Medulla oblongata (tissue), 1 donor: ENCODE results near the gene INPPL1.

Experiments
- DNase-seq: peaks from one replicate; pipeline ENCODE4 v3.0.0-alpha.2; 2015; ENCODE audit errors: extremely low spot score

Gene INPPL1

DNA sequence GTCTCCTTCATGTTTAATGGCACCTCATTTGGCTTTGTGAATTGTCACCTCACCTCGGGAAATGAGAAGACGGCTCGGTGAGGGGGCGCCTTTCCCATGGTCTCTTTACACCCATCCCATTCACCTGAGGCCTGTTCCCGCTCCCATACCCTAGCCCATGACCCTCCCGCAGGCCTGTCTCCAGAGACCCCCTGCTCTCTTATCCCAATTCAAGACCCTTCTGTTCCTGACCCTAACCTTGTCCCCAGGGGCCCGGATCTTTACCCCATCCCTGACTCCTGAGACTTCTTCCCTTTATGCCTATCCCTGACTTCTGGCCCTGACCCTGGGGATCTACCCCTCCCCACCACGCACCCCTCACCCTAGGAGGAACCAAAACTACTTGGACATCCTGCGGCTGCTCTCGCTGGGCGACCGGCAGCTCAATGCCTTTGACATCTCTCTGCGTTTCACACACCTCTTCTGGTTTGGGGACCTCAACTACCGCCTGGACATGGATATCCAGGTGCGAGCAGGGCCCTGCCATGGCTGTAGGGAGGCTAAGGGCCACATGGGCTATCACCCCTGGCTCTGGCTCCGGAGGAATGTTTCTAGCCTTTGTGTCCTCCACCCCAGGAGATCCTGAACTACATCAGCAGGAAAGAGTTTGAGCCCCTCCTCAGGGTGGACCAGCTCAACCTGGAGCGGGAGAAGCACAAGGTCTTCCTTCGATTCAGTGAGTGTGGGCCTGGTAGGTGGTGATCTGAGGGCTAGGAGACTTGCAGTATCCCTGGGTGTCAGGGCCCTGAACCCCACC, 7.9 kb downstream of the INPPL1 start:
- no peak for DNase-seq

DNA sequence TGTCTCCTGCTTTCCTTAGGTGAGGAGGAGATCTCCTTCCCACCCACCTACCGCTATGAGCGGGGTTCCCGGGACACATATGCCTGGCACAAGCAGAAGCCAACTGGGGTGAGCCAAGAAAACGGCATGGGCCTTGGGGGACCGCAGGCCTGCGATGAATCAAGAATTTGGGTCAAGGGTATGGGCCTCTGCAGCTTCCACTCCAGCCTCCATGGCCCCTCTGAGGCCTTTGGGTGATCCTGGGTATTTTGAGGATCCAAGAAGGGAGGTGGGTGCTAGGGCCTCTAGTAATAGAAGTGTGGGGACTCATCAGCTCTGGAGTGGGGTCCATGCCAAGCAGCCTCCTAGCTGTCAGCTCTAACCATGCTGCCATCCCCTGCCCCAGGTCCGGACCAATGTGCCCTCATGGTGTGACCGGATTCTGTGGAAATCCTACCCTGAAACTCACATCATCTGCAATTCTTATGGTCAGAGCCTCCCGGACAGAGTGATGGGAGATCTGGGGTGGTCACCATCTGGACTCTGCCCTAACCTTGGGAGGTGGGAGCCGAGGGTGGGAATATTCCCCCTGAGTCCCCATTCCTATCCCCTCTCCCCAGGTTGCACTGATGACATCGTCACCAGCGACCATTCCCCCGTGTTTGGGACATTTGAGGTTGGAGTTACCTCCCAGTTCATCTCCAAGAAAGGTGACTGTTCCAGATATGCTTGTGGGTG, 8.6 kb downstream of the INPPL1 start:
- no peak for DNase-seq

DNA sequence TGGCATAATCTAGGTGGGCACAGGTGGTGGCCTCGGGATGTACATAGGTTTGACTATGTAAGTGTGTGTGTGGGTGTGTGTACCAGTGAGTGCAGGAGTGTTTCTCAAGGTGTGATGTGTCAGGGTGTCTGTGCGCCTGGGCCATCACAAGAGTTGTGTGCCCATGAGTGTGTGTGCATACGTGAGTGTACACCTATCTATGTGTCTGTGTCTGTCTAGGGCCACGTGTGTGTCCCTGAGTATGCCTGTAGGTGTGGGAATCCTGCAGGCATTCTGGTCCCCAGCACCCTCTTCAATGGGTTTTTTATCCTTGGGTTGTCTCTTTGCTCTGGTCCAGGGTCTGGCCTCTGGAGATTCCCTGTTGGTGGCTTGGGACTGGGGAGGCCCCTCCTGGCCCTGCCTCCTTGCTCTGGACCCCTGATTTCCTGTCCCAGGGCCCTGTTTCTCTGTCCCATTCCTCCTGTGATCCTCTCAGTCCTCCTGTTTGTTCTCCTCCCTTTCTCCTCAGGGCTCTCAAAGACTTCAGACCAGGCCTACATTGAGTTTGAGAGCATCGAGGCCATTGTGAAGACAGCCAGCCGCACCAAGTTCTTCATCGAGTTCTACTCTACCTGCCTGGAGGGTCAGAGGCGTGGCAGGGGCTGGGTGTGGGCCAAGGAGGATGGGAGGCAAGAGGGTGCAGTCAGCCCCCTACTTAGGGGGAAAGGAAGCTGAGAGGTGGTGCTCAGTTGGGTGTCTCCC, 9.4 kb downstream of the INPPL1 start:
- no peak for DNase-seq

DNA sequence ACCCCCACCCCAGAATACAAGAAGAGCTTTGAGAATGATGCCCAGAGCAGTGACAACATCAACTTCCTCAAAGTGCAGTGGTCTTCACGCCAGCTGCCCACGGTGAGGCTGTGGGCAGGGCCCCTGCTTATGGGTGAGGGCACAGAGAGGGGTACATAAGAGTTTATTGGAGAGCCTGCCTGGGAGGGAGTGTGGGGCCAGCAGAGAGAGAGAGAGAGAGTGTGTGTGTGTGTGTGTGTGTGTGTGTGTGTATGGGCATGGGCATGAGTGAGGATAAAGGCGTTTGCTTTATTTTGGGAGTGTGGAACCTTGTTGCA, 9.9 kb downstream of the INPPL1 start:
- no peak for DNase-seq

DNA sequence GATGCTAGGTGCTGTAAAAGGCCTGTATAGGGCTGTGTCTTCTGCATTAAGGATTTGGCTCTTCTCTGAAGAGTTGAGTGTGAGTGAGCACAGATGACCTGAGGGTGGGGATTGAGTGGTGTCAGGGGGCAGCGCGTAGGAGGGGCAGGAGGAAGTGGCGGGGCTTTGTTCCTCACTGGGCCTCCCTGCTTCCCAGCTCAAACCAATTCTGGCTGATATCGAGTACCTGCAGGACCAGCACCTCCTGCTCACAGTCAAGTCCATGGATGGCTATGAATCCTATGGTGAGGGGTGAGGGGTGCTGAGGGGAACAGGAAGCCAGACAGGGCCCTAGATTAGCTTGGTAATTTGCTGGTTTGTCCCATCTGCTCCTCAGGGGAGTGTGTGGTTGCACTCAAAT, 10.4 kb downstream of the INPPL1 start:
- no peak for DNase-seq

DNA sequence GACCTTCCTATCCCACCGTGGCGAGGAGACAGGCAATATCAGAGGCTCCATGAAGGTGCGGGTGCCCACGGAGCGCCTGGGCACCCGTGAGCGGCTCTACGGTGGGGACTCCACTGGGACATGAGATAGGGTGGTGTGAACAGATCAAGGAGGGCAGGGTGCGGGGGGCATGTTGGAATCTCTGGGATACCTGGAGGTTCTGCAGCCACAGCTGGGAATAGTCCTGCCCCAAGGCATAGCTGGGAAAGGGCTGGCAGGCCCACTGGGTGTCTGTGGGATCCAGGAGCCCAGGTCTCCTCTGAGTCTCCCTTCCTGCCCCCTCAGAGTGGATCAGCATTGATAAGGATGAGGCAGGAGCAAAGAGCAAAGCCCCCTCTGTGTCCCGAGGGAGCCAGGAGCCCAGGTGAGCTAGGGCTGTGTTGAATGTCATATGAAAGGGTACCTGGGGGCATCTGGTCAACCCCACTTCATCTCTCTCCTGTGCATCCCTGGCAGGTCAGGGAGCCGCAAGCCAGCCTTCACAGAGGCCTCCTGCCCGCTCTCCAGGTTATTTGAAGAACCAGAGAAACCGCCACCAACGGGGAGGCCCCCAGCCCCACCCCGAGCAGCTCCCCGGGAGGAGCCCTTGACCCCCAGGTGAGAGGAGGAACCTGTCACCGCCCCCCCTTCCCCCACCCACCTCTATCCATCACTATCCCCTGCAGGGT, 10.9 kb downstream of the INPPL1 start:
- no peak for DNase-seq

DNA sequence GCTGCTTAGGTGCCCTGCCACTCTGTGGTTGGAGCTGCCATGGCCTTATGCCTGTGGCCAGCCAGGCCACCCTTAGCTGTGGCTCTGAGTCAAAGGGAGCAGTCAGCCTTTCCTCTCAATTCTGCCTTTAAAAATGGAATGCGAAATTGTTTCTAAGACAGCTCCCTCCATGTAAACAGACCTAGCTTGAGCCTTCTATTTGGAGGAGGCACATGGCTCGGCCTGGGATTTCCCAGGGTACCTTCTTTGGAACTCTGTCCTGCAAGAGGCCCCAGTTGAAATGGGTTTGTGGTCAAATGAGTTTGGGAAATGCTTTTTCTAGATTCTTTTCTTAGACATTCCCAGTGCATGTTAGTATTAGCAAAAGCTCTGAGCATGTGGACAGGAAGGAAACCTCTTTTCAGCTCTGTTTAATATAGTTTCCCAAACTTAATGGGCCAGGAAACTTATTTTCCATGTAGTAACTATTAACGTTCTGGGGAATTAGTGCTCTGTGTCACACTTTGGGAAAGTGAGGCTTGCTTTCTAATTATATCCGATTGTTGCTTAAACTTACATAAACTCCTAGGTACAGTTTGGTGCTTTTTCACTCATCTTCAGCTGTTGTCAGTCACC, 11.6 kb downstream of the INPPL1 start:
- DNase-seq = no peak

DNA sequence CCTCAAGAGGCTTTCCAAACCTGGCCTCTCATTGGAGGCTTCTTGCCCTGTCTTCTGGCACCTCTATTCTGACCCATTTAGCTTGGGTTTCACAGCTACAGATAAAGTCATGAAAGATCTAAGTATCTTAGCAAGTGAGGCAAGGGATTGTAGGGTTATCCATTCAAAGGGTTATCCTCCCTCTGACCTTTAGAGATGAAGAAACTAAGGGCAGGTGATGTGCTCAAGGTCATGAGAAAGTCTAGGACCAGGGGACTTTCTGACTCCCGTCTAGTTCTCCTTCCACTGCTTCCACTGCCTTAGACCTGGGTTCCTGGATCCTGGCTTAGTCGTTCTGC, 12.2 kb downstream of the INPPL1 start:
- no peak for DNase-seq

DNA sequence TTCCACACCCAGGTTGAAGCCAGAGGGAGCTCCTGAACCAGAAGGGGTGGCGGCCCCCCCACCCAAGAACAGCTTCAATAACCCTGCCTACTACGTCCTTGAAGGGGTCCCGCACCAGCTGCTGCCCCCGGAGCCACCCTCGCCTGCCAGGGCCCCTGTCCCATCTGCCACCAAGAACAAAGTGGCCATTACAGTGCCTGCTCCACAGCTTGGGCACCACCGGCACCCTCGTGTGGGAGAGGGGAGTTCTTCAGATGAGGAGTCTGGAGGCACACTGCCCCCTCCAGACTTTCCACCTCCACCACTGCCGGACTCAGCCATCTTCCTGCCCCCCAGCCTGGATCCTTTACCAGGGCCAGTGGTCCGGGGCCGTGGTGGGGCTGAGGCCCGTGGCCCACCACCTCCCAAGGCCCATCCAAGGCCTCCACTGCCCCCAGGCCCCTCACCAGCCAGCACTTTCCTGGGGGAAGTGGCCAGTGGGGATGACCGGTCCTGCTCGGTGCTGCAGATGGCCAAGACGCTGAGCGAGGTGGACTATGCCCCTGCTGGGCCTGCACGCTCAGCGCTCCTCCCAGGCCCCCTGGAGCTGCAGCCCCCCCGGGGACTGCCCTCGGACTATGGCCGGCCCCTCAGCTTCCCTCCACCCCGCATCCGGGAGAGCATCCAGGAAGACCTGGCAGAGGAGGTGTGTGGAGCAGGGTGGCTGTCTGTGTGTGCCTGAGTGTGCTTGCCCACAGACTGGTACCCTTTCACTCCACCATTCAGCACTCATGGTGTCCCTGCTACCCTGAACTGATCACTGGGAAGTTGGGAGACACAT, 12.8 kb downstream of the INPPL1 start:
- no peak for DNase-seq

DNA sequence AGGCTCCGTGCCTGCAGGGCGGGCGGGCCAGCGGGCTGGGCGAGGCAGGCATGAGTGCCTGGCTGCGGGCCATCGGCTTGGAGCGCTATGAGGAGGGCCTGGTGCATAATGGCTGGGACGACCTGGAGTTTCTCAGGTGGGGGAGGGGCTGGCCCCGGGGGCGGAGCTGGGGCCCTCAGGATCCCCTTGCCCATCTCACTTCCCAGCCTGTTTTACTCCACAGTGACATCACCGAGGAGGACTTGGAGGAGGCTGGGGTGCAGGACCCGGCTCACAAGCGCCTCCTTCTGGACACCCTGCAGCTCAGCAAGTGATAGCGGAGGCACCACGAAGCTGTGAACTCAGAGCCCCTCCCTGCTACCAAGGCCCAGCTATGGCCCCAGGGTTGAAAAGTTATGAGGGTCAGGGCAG, 13.5 kb downstream of the INPPL1 start:
- DNase-seq = peak; percentile 54

DNA sequence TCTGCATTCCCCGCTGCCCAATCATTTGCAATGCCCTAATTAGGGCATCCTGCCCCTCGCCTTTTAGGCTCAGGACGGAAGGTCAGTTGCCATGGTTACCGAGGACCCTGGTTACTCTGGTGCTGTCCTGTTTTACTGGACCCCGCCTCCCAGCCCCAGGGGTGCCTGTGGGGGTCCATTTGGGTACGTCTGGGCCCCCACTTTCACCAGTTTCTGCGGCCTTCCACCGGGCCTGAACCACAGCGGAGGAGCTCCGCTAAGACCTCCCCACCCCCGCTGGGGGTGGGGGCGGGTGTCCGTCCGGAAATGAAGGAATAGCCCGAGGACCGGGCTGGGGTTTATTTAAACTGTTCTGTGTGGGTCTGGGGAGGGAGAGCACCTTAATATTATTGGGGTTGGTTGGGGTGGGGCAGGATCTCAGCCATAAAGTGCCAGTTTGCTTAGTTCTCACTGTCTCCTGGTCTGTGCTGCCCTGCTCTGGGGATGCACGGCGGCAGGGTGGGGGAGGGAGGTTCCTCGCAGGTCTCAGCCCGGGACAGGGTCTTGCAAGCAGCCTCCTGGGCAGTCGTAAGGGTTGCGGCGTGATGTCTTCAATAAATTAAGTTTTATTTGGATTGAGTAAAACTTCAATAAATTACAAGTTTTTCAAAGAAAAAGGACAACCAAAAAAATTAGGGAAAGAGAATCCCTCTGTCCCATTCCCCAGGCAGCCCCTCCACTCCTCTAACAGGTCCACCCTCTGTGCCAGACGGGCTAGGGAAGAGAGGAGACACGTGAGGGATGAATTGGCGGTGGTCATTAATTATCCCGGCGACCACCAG, 14.1 kb downstream of the INPPL1 start:
- DNase-seq = no peak

DNA sequence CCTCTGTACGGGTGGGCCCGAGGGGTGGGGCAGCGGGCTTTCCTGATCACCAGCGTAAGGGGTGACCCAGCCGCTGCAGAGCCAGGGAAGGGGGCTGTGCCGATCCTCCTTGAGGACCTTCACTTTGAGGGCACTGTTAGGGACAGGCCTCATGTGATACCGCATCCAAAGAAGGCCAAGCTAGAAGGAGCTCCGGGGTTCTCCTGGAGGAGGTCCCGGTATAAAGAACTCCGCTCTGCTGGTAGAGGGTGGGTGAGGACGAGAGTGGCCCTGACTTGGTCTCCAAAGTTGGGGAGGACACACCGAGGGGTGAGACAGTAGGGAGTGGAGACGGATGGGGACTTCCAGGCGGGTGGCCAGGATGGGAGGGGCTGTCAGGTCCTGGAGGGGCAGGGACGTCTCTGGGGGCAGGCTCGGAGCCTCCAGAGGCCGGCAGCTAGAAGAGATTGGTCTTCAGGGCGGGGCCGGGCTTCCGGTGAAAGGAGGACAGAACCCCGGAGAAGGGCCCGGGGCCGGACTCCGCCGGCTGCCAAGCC, 14.8 kb downstream of the INPPL1 start:
- DNase-seq = no peak

DNA sequence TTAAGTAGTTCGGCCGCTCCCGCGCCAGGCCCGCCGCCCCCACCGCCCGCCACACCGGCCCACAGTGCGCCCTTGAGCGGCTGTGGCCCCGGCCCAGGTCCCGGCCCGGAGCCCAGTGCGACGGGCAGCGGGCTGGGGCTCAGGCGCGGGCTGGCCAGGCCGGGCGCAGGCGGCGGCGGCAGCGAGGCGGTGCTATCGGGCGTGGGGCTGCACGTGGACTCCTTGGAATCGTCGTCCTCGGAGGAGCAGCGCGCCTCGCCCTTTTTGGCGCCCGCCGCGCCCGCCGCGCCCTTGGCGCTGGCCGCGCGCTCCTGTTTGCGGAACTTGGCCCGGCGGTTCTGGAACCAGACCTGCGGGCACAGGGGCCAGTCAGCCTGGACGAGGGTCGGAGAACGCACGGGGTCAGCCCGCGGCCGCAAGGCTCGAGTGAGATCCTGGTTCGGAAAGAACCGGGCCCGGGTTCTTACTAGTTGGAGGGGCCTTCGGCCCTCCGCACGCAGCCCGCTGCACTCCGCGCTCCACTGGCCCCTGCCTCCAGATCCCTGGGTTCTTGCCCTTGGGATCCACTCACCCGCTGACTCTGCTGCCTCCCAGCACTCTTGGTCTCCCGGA, 15.4 kb downstream of the INPPL1 start:
- DNase-seq = no peak

DNA sequence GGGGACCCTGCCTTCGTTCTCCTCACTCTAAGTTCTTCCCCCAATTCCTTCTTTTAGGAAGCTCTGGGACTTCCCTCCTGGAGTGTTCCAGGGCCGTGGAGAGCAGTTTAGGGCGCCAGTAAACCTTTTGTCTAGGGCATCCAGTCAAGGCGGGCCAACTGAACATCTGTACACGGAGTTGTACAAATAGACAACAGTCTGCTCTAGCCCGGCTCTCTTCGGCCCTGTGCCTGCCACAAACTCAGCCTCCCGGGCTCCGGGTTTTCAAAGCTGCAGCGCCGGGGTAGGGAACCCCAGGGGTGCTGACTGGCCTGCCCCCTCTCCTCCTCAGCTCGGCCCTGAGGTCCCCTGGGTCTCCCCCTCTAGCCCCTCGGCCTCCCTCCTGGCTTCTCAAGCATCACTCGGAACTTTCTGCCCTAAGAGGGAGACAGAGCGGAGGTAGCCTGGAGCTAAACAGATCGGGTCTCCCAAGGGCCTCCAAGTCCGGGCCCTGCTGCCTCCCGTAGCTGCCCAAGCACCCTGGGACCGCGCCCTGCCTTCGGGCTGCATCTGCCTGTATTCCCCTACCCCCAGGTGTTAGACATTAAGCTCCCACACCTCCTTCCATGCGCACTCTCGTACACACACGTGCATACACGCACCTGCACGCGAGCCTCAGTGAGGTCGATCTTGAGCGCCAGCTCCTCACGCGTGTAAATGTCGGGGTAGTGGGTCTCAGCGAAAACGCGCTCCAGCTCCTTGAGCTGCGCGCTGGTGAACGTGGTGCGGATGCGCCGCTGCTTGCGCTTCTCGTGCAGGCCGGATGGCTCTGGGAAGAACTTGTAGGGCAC, 16.1 kb downstream of the INPPL1 start:
- DNase-seq = no peak

DNA sequence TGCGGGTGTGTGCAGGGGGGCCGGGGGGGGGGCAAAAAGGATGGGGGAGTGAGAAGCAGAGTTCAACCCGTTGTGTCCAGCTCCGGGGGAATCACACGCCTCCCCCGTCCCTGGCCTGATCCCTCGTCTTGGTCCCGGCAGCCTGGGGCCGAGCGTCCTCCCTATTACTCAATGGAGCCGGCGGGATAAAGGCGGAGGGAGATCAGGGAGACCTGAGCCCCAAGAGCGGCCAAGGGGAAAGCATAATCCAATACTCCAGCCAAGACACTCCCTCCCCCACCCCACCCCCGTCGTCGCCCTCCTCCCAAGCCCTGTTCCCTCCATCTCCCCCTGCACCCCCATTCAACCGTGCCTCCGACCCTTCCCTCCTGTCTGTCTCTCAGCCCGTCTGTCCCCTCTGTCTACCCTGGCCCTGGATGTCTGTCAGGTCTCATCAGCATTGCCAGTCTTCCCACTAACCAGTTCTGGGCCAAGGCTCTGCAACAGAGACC, 16.8 kb downstream of the INPPL1 start:
- no peak for DNase-seq

DNA sequence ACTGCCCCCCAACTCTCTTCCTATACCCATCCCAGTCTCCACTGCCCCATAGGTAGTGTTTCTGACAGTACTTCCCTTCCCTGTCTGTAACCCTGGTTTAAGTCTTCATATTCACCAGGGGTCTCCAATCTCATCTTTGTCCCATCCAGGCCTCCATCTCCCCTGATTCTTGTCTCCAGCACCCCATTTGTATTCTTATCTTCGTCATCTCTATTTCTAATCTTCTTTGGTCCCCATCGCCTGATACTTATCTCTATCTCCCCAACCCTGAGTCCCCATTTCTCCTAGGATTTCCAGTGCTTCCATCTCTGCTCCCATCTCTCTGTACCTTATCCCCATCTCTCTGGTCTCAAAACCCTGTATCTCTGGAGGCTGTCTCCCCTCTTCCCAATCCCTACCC, 17.6 kb downstream of the INPPL1 start:
- DNase-seq = no peak

DNA sequence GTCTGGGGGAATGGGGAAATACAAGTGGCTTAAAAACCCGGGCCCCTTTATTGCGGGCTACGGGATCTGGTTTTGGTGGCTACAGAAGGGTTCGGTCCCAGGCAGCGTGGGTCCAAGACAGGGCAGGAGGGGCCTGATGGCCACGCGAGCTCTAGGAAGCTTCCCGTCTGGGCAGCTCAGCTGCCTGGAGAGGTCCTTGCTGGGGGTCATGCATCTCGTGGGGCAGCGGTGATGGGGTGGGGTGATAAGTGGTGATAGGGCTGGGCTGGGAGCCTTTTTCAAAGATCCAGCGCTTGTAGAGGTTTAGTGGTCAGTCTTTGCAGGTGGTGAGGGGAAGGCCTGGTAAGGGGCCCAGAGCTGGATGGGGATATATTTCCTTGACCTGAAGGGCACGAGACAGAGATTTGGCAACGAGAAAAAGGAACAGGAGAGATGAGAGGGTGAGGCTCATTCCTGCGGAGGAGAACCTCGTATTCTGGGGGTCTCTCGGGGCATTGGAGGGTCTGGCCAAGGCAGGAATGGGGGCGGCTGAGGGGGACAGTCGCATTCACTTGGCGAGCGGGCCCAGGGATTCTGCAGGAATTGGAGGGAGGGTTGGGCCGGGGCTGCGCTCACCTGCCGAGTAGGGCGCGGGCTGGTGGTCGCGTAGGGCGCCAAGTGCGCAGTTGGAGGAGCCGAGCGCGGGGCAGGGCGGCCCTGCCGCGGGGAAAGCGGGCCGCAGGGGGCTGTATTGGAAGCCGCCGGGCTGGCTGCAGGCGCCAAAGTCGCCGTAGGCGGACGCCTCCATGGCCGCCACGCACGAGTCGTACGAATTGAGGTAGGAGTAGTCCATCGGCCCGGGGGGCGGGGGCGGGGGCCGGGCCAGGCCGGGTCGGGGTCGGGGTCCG, 18.8 kb downstream of the INPPL1 start:
- DNase-seq = no peak

DNA sequence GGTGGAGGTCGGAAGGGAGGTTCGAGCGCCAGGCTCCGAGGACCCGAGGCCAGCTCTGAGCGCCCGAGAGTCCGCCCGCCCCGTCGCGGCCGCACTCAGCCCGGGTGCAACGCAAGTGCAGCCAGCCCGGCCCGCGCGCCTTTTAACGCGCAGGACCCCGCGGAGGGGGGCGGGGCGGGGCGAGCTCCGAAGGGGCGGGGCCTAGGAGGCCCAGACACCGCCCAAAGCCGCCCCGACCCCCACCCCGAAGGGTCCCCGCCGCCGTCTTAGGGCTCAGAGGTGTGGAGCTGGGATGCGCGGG, 19.4 kb downstream of the INPPL1 start, which contains the start of gene PHOX2A:
TSS of gene PHOX2A (minus strand) at position 117 of the 301 bp plus-strand sequence. CDS start 172 bp downstream, outside the sequence.
- DNase-seq = no peak
